Esophagus muscularis mucosa (tissue), 4 donors: ENCODE measurements around the gene PNMT. TPM values are rescaled to one million over a fixed set of nuclear protein-coding genes. Genes with fewer than 3 reads are reported as not detected.

Experiments used
- DNase-seq: peaks from one replicate; pipeline ENCODE4 v3.0.0-alpha.2; 2017; ENCODE audit errors: extremely low spot score
- H3K27ac ChIP-seq, 4 donors: fragments of 200-600 bp; sonication (generic); replicated peaks in 1 of 4; 1 replicate in 3 of 4; 2 replicates in 1 of 4; pipeline ENCODE4 v1.5.1; 2016 to 2019; ENCODE audit warnings: mild to moderate bottlenecking in 1 of 4
- H3K27me3 ChIP-seq, 4 donors: fragments of 200-600 bp; sonication (generic); one replicate each; pipeline versions ENCODE4 v1.5.1 to v1.6.0; 2016 to 2019
- H3K36me3 ChIP-seq, 4 donors: fragments of 200-600 bp; sonication (generic); one replicate each; pipeline ENCODE4 v1.5.1; 2016 to 2019
- H3K4me1 ChIP-seq, 4 donors: fragments of 200-600 bp; sonication (generic); one replicate each; pipeline ENCODE4 v1.5.1; 2016 to 2019
- H3K4me3 ChIP-seq, 4 donors: fragments of 200-600 bp; sonication (generic); 1 replicate in 2 of 4; 2 replicates in 2 of 4; pipeline ENCODE4 v1.5.1; 2016 to 2019; ENCODE audit warnings: mild to moderate bottlenecking in 4 of 4, moderate library complexity in 1 of 4
- H3K9me3 ChIP-seq, 4 donors: fragments of 200-600 bp; sonication (generic); 1 replicate in 3 of 4; 2 replicates in 1 of 4; pipeline ENCODE4 v1.5.1; 2016 to 2019
- CTCF ChIP-seq, 3 experiments: fragments of 200-600 bp in 2 of 3; fragments of 450-650 bp in 1 of 3; sonication (generic) in 2 of 3; IDR thresholded peaks; one replicate each; pipeline ENCODE4 v1.5.1; 2017 to 2019; ENCODE audit warnings: antibody characterized with exemption in 3 of 3, mild to moderate bottlenecking in 2 of 3, moderate library complexity in 1 of 3
- EP300 ChIP-seq: sonication (generic); formaldehyde crosslinking; IDR thresholded peaks from one replicate; pipeline ENCODE4 v1.6.1; 2017; ENCODE audit warnings: antibody characterized with exemption
- POLR2A ChIP-seq: fragments of 450-650 bp; IDR thresholded peaks from one replicate; pipeline ENCODE4 v1.6.1; 2017; ENCODE audit warnings: antibody characterized with exemption, moderate library complexity, mild to moderate bottlenecking, low read depth
- POLR2AphosphoS5 ChIP-seq, 2 donors: sonication (generic); formaldehyde crosslinking; IDR thresholded peaks; one replicate each; pipeline ENCODE4 v1.6.1; 2017; ENCODE audit warnings: antibody characterized with exemption in 2 of 2
- WGBS: methylation state at CpG from one replicate; pipeline ENCODE4 v1.1.5; 2018; 5-methylcytosine and 5-hydroxymethylcytosine counted together
- intact Hi-C: fragments of 100-400 bp; cut with DNase I; formaldehyde crosslinking; loops from one replicate; pipeline ENCODE4 v1.15.1; 2023
- total RNA-seq, 4 donors: library from RNA; depleted of rRNA; stranded (reverse); fragments of >200 nt; gene quantifications; one replicate each; pipeline versions ENCODE4 v1.1.0 to v1.2.1, GENCODE V29; 2016

PNMT gene
- total RNA-seq, 4 donors from 2014 or later, result 9.4 to 14.3 (median 10.6) TPM

- H3K4me1 ChIP-seq, result peaks cover 44 to 72% (median 67%) of the 10 kb centered on the region in 4 donors
- no peak overlapping the region for H3K4me3 ChIP-seq
- no peak for DNase-seq
- intact Hi-C loops, result no loop called here
- H3K36me3 ChIP-seq, result peaks cover 25 to 73% (median 60%) of the 10 kb centered on the region in 4 donors
- H3K9me3 ChIP-seq, result no peaks in the 10 kb centered on the region
- H3K27ac ChIP-seq, result peak overlapping the region; percentile 59 to 73 (median 64)
- H3K27me3 ChIP-seq, result peaks cover 0 to 10% (median 2%) of the 10 kb centered on the region in 4 donors
- WGBS, result 89% methylated on average over 20 of the region's 35 CpGs
- peak; percentile 26 to 28 for TF ChIP-seq POLR2AphosphoS5 (IDR thresholded peaks at IDR 0.05)
- no peak for TF ChIP-seq POLR2A
- no peak for TF ChIP-seq EP300
Measured at GRCh38 chr17:39660397-39661385, 7.6 kb upstream of the PNMT start.

GRCh38 chr17:39661744-39662541 is 6.3 kb upstream of the PNMT start:
- 61% methylated on average over 2 of the region's 8 CpGs for WGBS
- peaks cover 25 to 63% (median 50%) of the 10 kb centered on the region in 4 donors for H3K36me3 ChIP-seq
- DNase-seq, result no peak
- intact Hi-C loops, result no loop called here
- H3K4me1 ChIP-seq, result peaks cover 47 to 85% (median 80%) of the 10 kb centered on the region in 4 donors
- H3K4me3 ChIP-seq, result no peak overlapping the region
- TF ChIP-seq CTCF (IDR thresholded peaks at IDR 0.05) (no peak), POLR2AphosphoS5 (IDR thresholded peaks at IDR 0.05) (no peak)
- no peaks in the 10 kb centered on the region for H3K9me3 ChIP-seq
- H3K27me3 ChIP-seq, result peaks cover 0 to 23% (median 11%) of the 10 kb centered on the region in 4 donors
- H3K27ac ChIP-seq, result peak overlapping the region; percentile 31 to 73 (median 60)

GRCh38 chr17:39662551-39663339 is 5.5 kb upstream of the PNMT start:
- Histone ChIP-seq H3K27ac (peak overlapping the region; percentile 23 to 59 (median 46)), H3K36me3 (peaks cover 22 to 55% (median 43%) of the 10 kb centered on the region in 4 donors), H3K4me1 (peaks cover 54 to 93% (median 88%) of the 10 kb centered on the region in 4 donors), H3K27me3 (peaks cover 0 to 31% (median 19%) of the 10 kb centered on the region in 4 donors), H3K9me3 (no peaks in the 10 kb centered on the region), H3K4me3 (no peak overlapping the region)
- 83% methylated on average over 6 of the region's 22 CpGs for WGBS
- intact Hi-C loops, result no loop called here
- TF ChIP-seq CTCF (IDR thresholded peaks at IDR 0.05) (no peak), POLR2A (no peak), POLR2AphosphoS5 (IDR thresholded peaks at IDR 0.05) (no peak), EP300 (no peak)
- DNase-seq, result no peak

GRCh38 chr17:39663340-39663687 is 4.9 kb upstream of the PNMT start:
- WGBS, result 46% methylated on average over 4 of the region's 4 CpGs
- H3K9me3 ChIP-seq, result no peaks in the 10 kb centered on the region
- H3K36me3 ChIP-seq, result peaks cover 20 to 49% (median 38%) of the 10 kb centered on the region in 4 donors
- peak overlapping the region; percentile 23 to 59 (median 46) for H3K27ac ChIP-seq
- H3K4me1 ChIP-seq, result peaks cover 58 to 94% (median 92%) of the 10 kb centered on the region in 4 donors
- TF ChIP-seq EP300 (no peak), CTCF (IDR thresholded peaks at IDR 0.05) (no peak), POLR2A (no peak), POLR2AphosphoS5 (IDR thresholded peaks at IDR 0.05) (no peak)
- H3K27me3 ChIP-seq, result peaks cover 0 to 37% (median 24%) of the 10 kb centered on the region in 4 donors
- intact Hi-C loops, result no loop called here
- no peak overlapping the region for H3K4me3 ChIP-seq
- no peak for DNase-seq
